Mammary epithelial cell (primary cell): ENCODE results near the gene PSMD2.

Experiments used
- EZH2 ChIP-seq: IDR thresholded peaks from 2 replicates; pipeline ENCODE4 v1.6.1; 2012; ENCODE audit warnings: low read length, inconsistent platforms, borderline replicate concordance
- TF ChIP-seq, protein P1 (sequence below), 2 donors: IDR thresholded peaks in 1 of 2; conservative IDR thresholded peaks in 1 of 2; 2 replicates each; pipeline ENCODE4 v1.5.1; 2011 to 2012; ENCODE audit warnings: inconsistent platforms in 2 of 2, low read length in 2 of 2, mild to moderate bottlenecking in 2 of 2, control low read depth in 1 of 2, low read depth in 1 of 2; ENCODE audit not compliant: insufficient read depth in 1 of 2; ENCODE audit errors: extremely low read depth in 1 of 2

- TF ChIP-seq, protein P1, sequence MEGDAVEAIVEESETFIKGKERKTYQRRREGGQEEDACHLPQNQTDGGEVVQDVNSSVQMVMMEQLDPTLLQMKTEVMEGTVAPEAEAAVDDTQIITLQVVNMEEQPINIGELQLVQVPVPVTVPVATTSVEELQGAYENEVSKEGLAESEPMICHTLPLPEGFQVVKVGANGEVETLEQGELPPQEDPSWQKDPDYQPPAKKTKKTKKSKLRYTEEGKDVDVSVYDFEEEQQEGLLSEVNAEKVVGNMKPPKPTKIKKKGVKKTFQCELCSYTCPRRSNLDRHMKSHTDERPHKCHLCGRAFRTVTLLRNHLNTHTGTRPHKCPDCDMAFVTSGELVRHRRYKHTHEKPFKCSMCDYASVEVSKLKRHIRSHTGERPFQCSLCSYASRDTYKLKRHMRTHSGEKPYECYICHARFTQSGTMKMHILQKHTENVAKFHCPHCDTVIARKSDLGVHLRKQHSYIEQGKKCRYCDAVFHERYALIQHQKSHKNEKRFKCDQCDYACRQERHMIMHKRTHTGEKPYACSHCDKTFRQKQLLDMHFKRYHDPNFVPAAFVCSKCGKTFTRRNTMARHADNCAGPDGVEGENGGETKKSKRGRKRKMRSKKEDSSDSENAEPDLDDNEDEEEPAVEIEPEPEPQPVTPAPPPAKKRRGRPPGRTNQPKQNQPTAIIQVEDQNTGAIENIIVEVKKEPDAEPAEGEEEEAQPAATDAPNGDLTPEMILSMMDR (conservative IDR thresholded peaks at IDR 0.05 in 1 of 2, IDR thresholded peaks at IDR 0.05 in 1 of 2; ENCODE audit: extremely low read depth in 1 of 2, insufficient read depth in 1 of 2, low read depth in 1 of 2, low read length in 2 of 2) = no peak
- no peak for TF ChIP-seq EZH2
Observed at GRCh38 chr3:184291044-184291737, 7.8 kb upstream of the PSMD2 start.
